Measurements from ENCODE around the gene BCKDHA.

DNA sequence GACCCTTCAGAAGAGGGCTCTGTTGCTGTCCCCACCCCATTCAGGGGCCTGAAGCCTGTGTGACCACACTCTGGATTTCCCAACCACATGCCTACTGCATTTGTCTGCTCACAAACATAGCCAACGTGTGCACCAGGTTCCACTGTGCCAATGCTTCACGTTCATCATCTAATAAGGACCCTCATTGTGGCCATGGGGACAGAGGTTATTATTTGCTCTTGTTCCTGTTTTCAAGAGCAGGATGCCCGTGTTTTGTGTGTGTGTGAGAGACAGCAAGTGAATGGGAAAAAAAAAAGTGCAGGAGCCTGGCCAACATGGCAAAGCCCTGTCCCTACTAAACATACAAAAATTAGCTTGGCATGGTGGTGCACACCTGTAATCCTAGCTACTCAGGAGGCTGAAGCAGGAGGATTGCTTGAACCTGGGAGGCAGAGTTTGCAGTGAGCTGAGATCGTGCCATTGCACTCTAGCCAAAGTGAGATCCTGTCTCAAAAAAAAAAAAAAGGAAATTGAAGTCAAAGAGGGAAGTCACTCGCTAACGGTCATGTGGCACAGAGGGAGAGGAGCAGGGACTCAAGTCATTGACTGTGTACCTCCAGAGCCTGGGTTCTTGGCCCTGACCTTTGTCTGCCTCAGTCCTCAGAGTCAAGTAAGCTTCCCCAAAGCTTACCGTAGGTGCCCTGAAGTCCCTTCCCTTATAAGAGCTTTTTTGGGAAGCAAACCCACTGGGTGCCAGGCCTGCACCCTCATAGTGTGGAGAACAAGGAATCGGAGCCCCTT is 22.7 kb downstream of the BCKDHA start:
- TF ChIP-seq BHLHE40 (IDR thresholded peaks at IDR 0.05; ENCODE audit: borderline replicate concordance) (no peak), SP1 (IDR thresholded peaks at IDR 0.05) (no peak), ELF4 (IDR thresholded peaks at IDR 0.05) (no peak), NFRKB (IDR thresholded peaks at IDR 0.05) (no peak), PKNOX1 (IDR thresholded peaks at IDR 0.05) (no peak), HDGF (IDR thresholded peaks at IDR 0.05; ENCODE audit: borderline replicate concordance) (no peak), SUZ12 (IDR thresholded peaks at IDR 0.05) (no peak), CTBP1 (IDR thresholded peaks at IDR 0.05; ENCODE audit: borderline replicate concordance) (no peak), L3MBTL2 (conservative IDR thresholded peaks at IDR 0.05) (no peak), FOXM1 (IDR thresholded peaks at IDR 0.05; ENCODE audit: borderline replicate concordance) (no peak), LEF1 (IDR thresholded peaks at IDR 0.05; ENCODE audit: borderline replicate concordance) (no peak), FOXK2 (IDR thresholded peaks at IDR 0.05) (no peak)
